ENCODE results near the gene ECT2L. TPM values are rescaled to one million over a fixed set of nuclear protein-coding genes. Genes with fewer than 3 reads are reported as not detected.

The ECT2L gene
- total and polyA plus RNA-seq, 4 donors: under 0.01 to 0.32 TPM; not detected in 2

- Histone ChIP-seq H3K9ac (ENCODE audit: low read depth in 1 of 2, low read length in 2 of 2) (no peak overlapping the region), H3K9me3 (ENCODE audit: control insufficient read depth in 4 of 4, low read length in 3 of 4) (peaks cover 0 to 2% (median 0%) of the 10 kb centered on the region in 4 donors), H3K36me3 (ENCODE audit: control insufficient read depth in 4 of 4, insufficient read depth in 3 of 4, low read depth in 1 of 4, low read length in 3 of 4) (no peaks in the 10 kb centered on the region), H3K4me3 (ENCODE audit: low read depth in 1 of 3, low read length in 3 of 3) (no peak overlapping the region), H3K4me1 (ENCODE audit: control insufficient read depth in 4 of 4, insufficient read depth in 4 of 4, low read length in 3 of 4) (no peaks in the 10 kb centered on the region), H3K27me3 (ENCODE audit: control insufficient read depth in 4 of 4, insufficient read depth in 4 of 4, low read length in 3 of 4) (no peaks in the 10 kb centered on the region), H3K27ac (ENCODE audit: low read depth in 1 of 2, low read length in 2 of 2) (no peak overlapping the region)
- TF ChIP-seq REST (IDR thresholded peaks at IDR 0.05) (no peak), HNF4A (conservative IDR thresholded peaks at IDR 0.05) (no peak)
- no peak for DNase-seq (ENCODE audit: low spot score)
- 85% methylated on average over 8 of the region's 8 CpGs for WGBS
Measured at GRCh38 chr6:138862456-138862855, 66.6 kb downstream of the ECT2L start.

- Histone ChIP-seq H3K4me1 (ENCODE audit: control insufficient read depth in 4 of 4, insufficient read depth in 4 of 4, low read length in 3 of 4) (no peaks in the 10 kb centered on the region), H3K36me3 (ENCODE audit: control insufficient read depth in 4 of 4, insufficient read depth in 3 of 4, low read depth in 1 of 4, low read length in 3 of 4) (no peaks in the 10 kb centered on the region), H3K27ac (ENCODE audit: low read depth in 1 of 2, low read length in 2 of 2) (no peak overlapping the region), H3K9me3 (ENCODE audit: control insufficient read depth in 4 of 4, low read length in 3 of 4) (peaks cover 0 to 2% (median 0%) of the 10 kb centered on the region in 4 donors), H3K4me3 (ENCODE audit: low read depth in 1 of 3, low read length in 3 of 3) (no peak overlapping the region), H3K27me3 (ENCODE audit: control insufficient read depth in 4 of 4, insufficient read depth in 4 of 4, low read length in 3 of 4) (no peaks in the 10 kb centered on the region), H3K9ac (ENCODE audit: low read depth in 1 of 2, low read length in 2 of 2) (no peak overlapping the region)
- TF ChIP-seq GABPA (IDR thresholded peaks at IDR 0.05 in 1 of 2, conservative IDR thresholded peaks at IDR 0.05 in 1 of 2) (no peak), REST (IDR thresholded peaks at IDR 0.05) (no peak), SP1 (IDR thresholded peaks at IDR 0.05) (no peak), NR2F2 (IDR thresholded peaks at IDR 0.05) (no peak), FOXA2 (IDR thresholded peaks at IDR 0.05) (no peak), MAX (IDR thresholded peaks at IDR 0.05) (no peak), CTCF (IDR thresholded peaks at IDR 0.05; ENCODE audit: low read depth, low read length, missing input control) (no peak), EGR1 (IDR thresholded peaks at IDR 0.05; ENCODE audit: low read depth in 2 of 2) (no peak), HNF4A (conservative IDR thresholded peaks at IDR 0.05) (no peak), HNF4G (IDR thresholded peaks at IDR 0.05) (no peak), JUND (IDR thresholded peaks at IDR 0.05) (no peak), TAF1 (conservative IDR thresholded peaks at IDR 0.05) (no peak), YY1 (IDR thresholded peaks at IDR 0.05) (no peak), RXRA (IDR thresholded peaks at IDR 0.05) (no peak), FOXA1 (IDR thresholded peaks at IDR 0.05) (no peak), ATF3 (IDR thresholded peaks at IDR 0.05) (no peak), ZBTB33 (IDR thresholded peaks at IDR 0.05) (no peak)
- DNase-seq (ENCODE audit: low spot score): no peak
- 87% methylated on average over 9 of the region's 9 CpGs for WGBS
Measured at GRCh38 chr6:138863321-138863720, 67.4 kb downstream of the ECT2L start.
